ENCODE results near the gene TBC1D16. TPM values are rescaled to one million over a fixed set of nuclear protein-coding genes. Genes with fewer than 3 reads are reported as not detected.
"Not testable (repeated sequence)": the region's sequence is repeated elsewhere in the genome, so short reads cannot be mapped to it uniquely, and the experiment has no call there.

The TBC1D16 gene
- polyA plus RNA-seq, 1 donor = 37.2 TPM

GRCh38 chr17:79912552-79913330, 122.9 kb downstream of the TBC1D16 start:
- DNase-seq = no peak

DNA sequence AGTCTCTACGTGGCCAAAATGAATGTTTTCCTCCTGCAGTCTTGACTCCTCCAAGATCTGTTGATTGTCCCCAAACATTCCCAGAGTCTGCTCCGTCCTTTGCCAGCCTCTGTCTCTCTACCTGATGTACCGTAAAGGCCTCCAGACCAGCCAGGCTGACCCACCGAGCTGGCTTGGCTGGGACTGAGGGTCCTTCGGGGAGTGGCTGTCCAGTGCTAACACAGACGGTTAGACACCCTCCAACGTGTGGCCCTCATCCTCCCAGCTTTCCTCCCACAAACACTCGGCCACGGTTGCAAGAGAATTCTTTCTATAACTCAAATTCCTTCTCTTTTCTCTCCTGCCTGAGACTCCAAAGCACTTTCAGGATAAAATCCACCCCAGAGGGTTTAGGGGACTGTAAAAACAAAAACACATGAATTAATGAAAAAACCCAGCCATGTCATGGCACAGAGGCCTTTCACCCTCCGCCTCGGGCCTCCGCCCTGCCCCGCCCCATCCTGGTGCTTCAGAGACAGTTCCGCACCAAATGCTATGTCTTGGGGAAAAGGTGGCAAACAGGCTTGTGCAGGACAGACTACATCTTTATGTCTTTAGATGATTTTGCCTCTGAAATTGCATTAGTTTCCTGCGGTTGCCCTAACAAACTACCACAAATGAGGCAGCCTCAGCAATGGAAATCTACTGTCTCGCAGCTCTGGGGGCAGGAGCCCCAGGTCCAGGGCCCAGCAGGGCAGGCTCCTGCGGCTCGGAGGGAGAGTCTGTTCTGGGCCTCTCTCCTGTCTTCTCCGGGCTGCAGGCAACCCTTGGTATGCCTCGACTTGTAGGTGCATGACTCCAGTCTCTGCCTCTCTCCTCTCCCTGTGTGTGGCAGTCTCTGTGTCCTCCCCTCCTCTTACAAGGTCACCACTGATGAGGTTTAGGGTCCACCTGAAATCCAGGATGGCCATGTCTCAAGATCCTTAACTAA, 124.0 kb downstream of the TBC1D16 start:
- DNase-seq = no peak

DNA sequence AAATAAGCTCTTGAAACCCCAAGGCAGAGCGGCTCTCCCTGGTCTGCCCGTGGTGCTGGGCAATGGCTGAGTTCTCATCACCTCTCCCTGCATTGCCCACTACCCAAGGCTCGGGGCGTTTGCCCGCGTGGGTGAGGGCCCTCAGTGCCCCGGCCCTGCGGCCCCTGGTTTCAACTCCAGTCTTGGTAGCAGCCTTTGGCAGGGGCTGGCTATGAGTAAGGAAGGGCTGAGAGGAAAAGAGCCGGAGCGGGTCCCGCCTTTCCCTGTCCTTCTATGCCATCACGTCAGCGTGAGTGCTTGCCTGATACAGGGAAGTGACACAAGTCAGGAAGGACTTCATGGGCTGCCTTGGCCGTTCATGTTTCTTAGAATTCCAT, 124.7 kb downstream of the TBC1D16 start:
- no peak for DNase-seq

- no peak for DNase-seq
These were observed 126.6 kb downstream of the TBC1D16 start for GRCh38 chr17:79909121-79909520.

DNA sequence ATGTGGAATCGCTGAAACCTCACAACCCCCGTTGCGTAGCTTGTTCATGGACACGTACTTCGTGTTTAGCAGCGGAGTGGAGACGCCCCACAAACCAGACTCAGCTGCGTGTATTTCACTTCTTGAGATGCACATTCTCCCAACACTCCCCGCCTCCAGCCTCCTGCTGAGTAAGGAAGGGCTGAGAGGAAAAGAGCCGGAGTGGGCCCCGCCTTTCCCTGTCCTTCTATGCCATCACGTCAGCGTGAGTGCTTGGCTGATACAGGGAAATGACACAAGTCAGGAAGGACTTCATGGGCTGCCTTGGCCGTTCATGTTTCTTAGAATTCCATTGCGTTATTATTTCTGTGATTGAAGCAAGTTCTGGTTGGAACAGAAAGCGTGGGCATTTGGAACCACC, 127.8 kb downstream of the TBC1D16 start:
- DNase-seq = no peak

GRCh38 chr17:79907217-79907715, 128.4 kb downstream of the TBC1D16 start:
- no peak for DNase-seq

- no peak for DNase-seq
These were observed 129.8 kb downstream of the TBC1D16 start for GRCh38 chr17:79905832-79906231.

DNA sequence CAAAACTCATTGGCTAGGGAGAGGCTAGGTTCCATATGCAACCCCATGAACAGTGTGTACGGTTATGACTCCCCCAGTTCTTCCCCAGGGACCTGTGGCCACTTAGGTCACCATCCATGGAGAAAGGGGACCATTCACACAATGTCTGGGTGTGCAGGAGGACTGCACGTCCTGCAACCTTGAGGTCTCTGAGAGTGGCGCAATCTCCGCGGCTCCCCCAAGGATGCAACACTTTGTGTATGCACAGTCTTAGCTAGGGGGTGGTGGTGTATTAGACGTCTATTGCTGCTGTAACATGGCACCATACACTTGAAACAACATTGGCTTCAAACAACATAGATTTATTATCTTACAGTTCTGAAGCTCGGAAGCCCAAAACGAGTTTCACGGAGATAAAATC, 130.8 kb downstream of the TBC1D16 start:
- DNase-seq = no peak

- no peak for DNase-seq
These were observed 133.4 kb downstream of the TBC1D16 start for GRCh38 chr17:79902146-79902791.

DNA sequence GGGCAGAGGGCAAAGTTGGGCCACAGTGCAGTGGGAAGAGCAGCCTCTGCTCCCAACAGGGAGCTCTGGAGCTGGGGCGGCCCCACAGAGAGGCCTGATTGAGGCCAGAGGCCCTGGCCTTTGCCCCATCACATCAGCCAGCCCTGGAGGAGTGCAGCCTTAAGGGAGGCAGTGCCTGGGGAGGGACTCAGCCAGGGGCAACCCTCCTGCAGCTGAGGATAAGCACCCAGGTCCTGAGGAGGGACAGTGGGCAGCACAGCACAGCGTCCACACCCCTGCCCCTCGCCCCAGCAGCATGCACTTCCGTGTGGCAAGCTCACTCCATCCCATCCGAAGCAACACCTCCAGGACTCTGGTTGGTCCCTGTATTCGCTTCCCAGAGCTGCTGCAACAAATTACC, 134.5 kb downstream of the TBC1D16 start:
- DNase-seq = no peak

GRCh38 chr17:79899584-79899983, 136.1 kb downstream of the TBC1D16 start:
- no peak for DNase-seq

GRCh38 chr17:79897243-79898063, 138.2 kb downstream of the TBC1D16 start:
- DNase-seq = no peak

DNA sequence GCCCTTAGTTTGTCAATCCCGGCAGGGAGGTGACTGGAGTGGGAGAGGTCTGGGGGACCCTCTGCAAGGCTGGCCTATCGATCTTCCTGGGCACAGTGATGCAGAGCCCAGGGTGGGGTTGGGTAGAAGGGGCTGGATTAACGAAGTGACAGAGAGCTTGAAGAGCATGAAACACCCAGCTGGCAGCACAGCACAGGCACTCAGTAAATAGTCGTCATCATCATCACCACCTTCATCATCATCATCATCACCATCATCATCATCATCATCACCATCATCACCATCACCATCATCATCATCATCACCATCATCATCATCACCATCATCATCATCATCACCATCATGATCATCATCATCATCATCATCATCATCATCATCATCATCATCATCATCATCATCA, 142.2 kb downstream of the TBC1D16 start:
- not testable (repeated sequence) for DNase-seq

GRCh38 chr17:79892457-79893241, 143.0 kb downstream of the TBC1D16 start:
- DNase-seq = no peak

DNA sequence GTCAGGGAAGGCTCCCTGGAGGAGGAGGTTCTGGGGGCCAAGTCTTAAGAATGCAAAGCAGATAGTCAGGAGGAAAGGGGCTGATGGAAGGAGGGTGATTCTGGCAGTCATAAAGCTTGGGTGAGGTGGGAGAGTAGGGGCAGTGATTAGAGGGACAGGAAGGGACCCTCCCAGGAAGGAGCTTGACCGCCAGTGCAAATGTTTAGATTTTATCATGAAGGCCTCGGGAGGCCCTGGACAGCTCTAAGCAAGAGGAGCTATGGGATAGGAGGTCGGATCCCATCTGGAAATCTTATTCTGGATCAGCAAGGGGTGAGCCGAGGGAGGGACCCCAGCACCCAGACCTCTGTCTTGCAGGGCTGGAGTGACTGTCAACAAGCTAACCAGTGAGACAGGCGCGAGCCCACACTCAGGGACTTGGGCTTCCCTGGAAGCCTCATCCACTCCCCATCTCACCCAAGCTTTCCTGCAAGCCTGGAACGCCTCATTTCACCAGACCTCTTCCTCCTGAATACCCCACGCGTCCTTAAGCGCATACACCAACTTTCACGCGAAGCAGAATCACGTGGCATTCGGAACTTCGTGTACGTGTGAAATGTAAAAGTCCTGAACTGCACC, 144.4 kb downstream of the TBC1D16 start:
- DNase-seq = no peak

- DNase-seq = no peak
These were observed 145.0 kb downstream of the TBC1D16 start for GRCh38 chr17:79890706-79891105.

GRCh38 chr17:79888811-79889634, 146.6 kb downstream of the TBC1D16 start:
- DNase-seq = no peak

DNA sequence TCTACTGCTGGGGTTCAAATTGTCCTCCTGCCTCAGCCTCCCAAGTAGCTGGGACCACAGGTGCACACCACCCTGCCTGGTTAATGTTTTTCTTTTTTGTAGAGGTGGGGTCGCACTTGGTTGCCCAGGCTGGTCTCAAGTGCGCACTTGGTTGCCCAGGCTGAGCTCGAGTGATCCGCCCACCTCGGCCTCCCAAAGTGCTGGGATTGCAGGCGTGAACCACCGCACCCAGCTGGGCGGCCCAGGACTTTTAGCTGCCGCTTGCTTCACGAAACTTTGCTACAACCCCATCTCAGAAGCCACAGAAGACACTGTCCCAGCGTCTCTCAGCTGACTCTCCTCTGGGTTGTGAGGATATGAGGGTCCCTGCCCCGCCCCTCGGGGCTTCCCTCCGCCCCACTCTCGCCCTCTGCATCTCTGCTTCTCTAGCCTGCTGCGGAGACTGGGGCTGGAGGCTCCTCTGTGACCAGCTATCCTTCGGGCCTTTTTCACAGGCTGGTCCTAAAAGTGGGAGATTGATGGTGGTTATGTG, 147.6 kb downstream of the TBC1D16 start:
- no peak for DNase-seq

DNA sequence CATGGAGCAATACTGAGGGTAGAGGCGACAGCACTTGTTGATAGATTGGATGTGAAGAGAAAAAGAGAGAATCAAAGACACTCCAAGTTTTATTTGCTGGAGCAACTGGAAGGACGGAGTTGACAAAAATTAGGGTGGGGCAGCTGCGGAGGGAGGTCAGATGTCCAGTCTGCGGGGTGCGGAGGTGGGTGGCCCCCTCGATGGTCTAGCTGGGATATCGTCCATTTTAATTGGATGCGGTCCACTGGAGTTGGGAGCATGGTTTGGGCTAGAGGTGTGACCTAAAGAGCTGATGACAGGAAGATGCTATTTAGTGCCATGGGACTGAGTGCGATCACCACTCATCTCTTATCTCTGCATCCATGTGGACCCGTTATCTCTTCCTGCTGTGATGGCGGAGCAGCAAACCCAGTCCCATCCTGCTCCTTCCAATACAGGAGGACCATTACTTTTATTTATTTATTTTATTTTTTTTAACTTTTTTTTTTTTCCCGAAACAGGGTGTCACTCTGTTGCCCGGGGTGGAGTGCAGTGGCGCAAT, 148.2 kb downstream of the TBC1D16 start:
- no peak for DNase-seq

All from hindlimb muscle (tissue), 1 donor.